Measurements from ENCODE around the gene IARS1. TPM values are rescaled to one million over a fixed set of nuclear protein-coding genes. Genes with fewer than 3 reads are reported as not detected.

IARS1 gene
- polyA plus RNA-seq, 1 of the 3 experiments (the other 2 are of a cell fraction) = 30.4 TPM

DNA sequence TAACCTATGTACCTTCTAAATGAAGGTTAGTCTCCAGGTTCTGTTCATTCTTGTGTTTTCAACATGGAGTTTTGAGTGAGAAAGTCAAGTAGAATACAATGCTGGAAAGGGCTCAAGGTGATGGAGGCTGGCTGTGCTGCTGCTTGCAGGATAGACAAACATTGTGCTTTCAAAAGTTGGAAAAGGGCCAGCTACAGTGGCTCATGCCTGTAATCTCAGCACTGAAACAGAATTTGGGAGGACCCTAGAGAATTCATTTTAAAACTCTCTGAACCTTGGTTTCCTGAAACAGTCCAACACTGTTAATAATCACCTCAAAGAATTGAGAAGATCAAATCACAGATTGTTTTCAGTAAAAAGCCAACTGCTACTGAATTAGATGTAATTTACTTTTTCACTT is 15.4 kb upstream of the IARS1 start:
- Histone ChIP-seq H3K4me1 (ENCODE audit: control insufficient read depth in 1 of 2, insufficient read depth in 2 of 2, low read depth in 1 of 2, low read length in 1 of 2) (peaks cover 0 to 7% of the 10 kb centered on the region in 2 experiments; a peak in 2 of 4 replicates), H3F3A (replicated peaks; ENCODE audit: insufficient read depth) (no peaks in the 10 kb centered on the region), H3K4me3 (ENCODE audit: low read depth in 2 of 2, low read length in 1 of 2) (no peak overlapping the region), H3K4me2 (no peak overlapping the region), H4K20me1 (ENCODE audit: insufficient read depth) (no peaks in the 10 kb centered on the region), H3K9me2 (no peaks in the 10 kb centered on the region), H2AFZ (ENCODE audit: low read depth) (no peak overlapping the region), H3K36me3 (replicated peaks in 1 of 2; ENCODE audit: control insufficient read depth in 1 of 2, insufficient read depth in 2 of 2, low read length in 1 of 2) (peaks cover 69 to 75% of the 10 kb centered on the region in 2 experiments), H3K9me3 (no peaks in the 10 kb centered on the region), H3K79me2 (ENCODE audit: insufficient read depth) (peaks cover 15% of the 10 kb centered on the region; the same call in 1 of the 2 replicates), H3K9ac (no peak overlapping the region), H3K27me3 (ENCODE audit: insufficient read depth) (no peaks in the 10 kb centered on the region), H3K27ac (ENCODE audit: low read depth in 2 of 2, low read length in 1 of 2) (no peak overlapping the region)
- ChIA-PET POLR2A (no interaction called here), CTCF (interaction anchor here (0.8 to 1.4 kb wide), 2 partner anchors 30 to 171 kb away, joined by 3 to 5 read pairs; no protein-coding TSS in a partner anchor)
- DNase-seq = no peak
- TF ChIP-seq RFX5 (IDR thresholded peaks at IDR 0.05; ENCODE audit: low read length) (no peak), FOSL2 (IDR thresholded peaks at IDR 0.05; ENCODE audit: borderline replicate concordance, low read depth) (no peak), FOXM1 (IDR thresholded peaks at IDR 0.05; ENCODE audit: low read depth) (no peak), MEF2A (IDR thresholded peaks at IDR 0.05; ENCODE audit: borderline replicate concordance, low read depth) (no peak), NRF1 (IDR thresholded peaks at IDR 0.05; ENCODE audit: low read depth, low read length) (no peak), REST (IDR thresholded peaks at IDR 0.05; ENCODE audit: low read depth, low read length) (no peak), EZH2phosphoT487 (IDR thresholded peaks at IDR 0.05; ENCODE audit: borderline replicate concordance, low read depth) (no peak), GABPA (IDR thresholded peaks at IDR 0.05; ENCODE audit: low read depth) (no peak), SMC3 (IDR thresholded peaks at IDR 0.05; ENCODE audit: low read depth, low read length) (no peak), RXRA (IDR thresholded peaks at IDR 0.05; ENCODE audit: borderline replicate concordance, low read depth) (no peak), NFIC (IDR thresholded peaks at IDR 0.05; ENCODE audit: borderline replicate concordance) (no peak), MAX (IDR thresholded peaks at IDR 0.05; ENCODE audit: low read depth) (no peak), POLR2AphosphoS5 (IDR thresholded peaks at IDR 0.05; ENCODE audit: low read depth, low read length) (no peak), CHD2 (IDR thresholded peaks at IDR 0.05; ENCODE audit: low read length, partially characterized antibody) (no peak), ELF1 (IDR thresholded peaks at IDR 0.05) (no peak)
- TF ChIP-seq, protein P1, sequence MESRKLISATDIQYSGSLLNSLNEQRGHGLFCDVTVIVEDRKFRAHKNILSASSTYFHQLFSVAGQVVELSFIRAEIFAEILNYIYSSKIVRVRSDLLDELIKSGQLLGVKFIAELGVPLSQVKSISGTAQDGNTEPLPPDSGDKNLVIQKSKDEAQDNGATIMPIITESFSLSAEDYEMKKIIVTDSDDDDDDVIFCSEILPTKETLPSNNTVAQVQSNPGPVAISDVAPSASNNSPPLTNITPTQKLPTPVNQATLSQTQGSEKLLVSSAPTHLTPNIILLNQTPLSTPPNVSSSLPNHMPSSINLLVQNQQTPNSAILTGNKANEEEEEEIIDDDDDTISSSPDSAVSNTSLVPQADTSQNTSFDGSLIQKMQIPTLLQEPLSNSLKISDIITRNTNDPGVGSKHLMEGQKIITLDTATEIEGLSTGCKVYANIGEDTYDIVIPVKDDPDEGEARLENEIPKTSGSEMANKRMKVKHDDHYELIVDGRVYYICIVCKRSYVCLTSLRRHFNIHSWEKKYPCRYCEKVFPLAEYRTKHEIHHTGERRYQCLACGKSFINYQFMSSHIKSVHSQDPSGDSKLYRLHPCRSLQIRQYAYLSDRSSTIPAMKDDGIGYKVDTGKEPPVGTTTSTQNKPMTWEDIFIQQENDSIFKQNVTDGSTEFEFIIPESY (IDR thresholded peaks at IDR 0.05; ENCODE audit: borderline replicate concordance, low read depth) = no peak

All from SK-N-SH (cell line).